Activated gamma-delta T cell (primary cell): ENCODE results near the gene ANKRD11.
"Not testable (repeated sequence)": the region's sequence is repeated elsewhere in the genome, so short reads cannot be mapped to it uniquely, and the experiment has no call there.

ENCODE experiments used
- DNase-seq: peaks from one replicate; lab custom pipeline; 2025; lab: John Stamatoyannopoulos, UW

Gene ANKRD11

DNA sequence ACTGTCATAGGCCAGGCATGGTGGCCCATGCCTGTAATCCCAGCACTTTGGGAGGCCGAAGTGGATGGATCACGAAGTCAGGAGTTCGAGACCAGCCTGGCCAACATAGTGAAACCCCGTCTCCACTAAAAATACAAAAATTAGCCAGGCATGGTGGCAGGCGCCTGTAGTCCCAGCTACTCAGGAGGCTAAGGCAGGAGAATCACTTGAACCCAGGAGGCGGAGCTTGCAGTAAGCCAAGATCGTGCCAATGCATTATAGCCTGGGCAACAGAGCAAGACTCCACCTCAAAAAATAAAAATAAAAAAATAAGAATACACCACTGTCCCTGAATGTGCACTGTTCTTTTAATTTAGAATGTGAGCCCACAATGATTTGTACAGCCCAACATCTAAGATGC lies 61.8 kb downstream of the ANKRD11 start:
- not testable (repeated sequence) for DNase-seq

DNA sequence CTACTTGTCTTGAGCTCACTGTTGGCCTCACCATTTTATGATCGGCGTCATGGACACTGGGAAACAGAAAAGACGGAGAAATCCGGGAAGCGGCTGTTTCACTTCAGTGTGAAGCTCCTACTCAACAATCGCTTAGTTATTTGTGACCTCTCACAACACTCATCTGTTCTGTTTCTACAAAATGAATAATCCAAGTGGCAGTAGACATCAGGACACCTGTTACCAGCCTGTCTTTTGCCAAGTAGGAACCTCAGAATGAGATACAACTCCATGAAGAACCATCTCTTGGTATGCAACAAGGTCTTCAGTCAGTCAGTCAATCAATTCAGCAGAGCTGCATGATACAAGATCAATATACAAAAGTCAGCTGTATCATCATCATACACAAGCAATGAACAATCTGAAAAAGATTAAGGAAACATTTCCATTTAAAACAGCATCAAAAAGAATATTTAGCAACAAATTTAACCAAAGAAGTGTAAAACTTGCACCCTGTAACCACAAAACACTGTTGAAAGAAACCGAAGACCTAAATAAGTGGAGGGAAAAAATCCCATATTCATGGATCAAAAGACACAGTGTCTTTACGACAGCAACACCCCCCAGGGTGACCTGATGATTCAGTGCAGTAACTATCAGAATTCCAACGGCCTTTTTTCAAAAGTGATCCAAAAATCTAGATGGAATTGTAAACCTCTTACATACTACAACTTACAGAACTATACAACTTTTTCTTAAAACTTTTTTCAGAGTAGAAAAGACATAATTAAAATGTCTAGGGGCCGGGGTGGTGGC lies 63.4 kb downstream of the ANKRD11 start:
- DNase-seq, result no peak

DNA sequence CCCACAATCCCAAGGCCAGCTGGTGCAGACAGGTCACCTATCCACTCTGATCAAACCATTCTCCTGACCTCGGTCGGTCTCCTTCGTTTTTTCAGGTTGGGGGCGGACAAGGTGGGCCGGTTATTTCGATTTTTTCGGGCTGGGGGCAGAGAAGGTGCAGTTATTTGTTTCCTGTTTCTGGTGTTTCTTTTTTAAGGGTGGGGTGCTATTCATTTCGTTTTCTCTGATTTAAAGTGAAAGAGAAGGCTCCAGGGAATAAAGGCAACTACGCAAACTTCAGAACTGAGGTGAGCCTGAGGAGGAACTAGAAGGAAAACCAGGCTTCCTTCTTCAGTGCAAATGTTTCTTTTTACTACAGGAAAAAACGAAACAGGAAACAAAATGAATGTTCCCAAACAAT lies 64.8 kb downstream of the ANKRD11 start:
- DNase-seq, result no peak

DNA sequence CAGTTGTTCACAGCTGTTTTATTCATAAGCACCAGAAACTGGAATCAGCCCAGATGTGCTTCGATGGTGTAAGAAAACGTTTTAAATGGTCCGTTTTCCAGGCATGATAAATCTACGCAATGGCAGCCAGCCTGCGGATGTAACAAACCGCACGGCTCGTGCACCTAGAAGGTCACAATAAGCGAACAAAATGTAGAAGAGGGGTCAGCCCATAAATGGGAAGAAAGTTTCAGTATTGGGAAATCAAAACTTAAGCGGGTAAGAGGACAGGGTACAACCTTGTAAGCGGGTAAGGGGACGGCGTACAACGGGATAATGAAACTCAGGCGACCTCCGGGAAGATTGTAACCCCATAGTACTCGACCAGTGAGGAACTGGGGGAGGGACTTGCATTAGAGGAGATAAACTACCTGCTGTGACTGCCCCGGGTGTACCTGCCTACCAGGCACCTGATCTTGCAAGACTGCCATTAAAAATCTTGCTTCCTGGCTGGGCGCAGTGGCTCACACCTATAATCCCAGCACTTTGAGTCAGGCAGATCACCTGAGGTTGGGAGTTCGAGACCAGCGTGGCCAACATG lies 66.6 kb downstream of the ANKRD11 start:
- no peak for DNase-seq

DNA sequence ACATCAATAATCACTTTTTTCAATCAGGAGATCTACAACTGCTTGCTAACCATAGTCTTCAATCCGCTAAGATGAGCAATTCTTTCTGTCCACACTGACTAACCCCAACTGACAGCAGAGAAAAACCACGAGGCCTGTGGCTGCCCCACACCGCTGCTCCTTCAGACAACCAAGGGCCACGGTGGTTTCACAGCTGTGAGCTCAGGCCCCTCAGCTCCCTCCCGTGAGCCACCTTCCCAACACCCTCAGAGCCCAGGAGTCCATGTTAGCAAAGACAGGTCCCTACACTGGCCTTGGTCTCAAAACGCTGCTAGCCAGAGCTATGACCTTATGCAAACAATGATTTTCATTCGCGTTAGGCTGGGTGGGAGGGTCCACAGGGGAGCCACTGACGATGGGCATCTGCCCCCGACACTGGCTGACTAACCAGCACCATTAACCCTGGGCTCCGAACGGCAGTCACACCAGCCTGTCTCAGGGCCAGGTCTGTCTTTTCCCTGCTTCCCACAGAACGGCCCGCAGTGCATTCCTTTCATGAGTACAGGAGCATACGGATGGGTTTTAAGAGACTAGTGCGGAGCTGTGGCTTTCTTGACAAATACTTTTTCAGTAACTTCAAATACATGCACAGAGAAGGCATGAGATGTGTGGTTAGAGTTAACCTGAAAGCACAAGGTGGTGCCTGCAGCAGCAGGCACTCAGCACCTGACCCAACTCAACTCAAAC lies 67.3 kb downstream of the ANKRD11 start:
- peak; percentile 43 for DNase-seq

DNA sequence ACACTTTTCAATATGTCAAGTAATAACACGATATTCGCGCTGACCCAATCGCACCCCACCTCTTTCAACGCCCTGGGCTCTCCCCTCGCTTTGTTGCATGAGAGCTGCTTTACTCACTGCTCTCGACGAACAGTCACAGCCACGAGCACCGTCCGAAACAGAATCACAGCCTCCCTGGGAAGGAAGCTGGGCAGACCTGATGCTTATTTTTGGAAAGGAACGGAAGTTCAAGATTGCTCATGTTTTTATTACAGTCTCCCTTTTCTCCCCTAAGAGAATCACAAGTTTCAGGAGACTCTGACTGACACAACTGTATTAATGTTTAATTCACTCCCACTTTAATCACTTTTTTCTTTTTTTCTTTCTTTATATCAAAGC lies 67.8 kb downstream of the ANKRD11 start:
- no peak for DNase-seq

DNA sequence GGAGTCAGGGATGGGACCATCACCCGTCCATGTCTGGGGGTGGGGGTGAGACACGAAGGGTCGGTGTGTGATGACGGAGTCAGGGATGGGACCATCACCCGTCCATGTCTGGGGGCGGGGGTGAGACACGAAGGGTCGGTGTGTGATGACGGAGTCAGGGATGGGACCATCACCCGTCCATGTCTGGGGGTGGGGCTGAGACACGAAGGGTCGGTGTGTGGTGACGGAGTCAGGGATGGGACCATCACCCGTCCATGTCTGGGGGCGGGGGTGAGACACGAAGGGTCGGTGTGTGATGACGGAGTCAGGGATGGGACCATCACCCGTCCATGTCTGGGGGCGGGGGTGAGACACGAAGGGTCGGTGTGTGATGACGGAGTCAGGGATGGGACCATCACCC lies 69.1 kb downstream of the ANKRD11 start:
- DNase-seq, result not testable (repeated sequence)

DNA sequence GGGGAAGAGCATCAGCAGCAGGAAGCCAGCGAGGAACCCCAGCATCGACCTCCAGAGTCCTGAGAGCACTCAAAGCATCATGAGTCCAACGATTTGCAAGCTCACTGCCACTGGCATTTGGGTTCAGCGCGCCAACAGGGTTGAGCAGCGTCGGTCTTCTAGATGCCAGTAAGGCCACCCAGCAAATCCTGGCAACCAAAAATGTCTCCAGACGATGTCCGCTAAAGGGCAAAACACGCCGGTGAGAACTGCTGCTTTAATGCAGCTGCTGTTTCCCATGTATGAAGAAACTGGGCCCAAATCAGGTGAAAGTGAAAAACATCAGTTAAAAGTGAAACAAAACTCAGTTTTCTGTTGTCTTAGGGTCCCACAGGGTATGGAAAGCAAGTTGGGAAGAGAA lies 70.2 kb downstream of the ANKRD11 start:
- no peak for DNase-seq

DNA sequence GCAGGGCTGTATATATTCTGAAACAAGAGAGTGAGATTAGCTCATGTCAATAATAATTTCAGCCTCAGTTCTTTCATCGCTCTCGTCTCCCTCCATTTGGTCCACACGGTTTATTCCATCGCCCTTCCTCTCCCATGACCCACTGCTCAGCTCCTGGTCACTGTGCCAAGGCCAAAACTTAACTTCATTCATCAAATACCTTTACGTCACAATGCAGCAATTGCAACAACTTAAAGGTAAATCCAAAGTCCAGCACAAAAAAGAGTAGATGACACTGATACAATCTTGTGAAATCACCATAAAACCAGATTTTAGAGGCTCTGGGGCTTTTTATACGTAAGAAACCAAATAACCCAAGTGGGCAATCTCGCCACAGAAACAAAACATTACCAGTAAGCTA lies 72.0 kb downstream of the ANKRD11 start:
- no peak for DNase-seq

DNA sequence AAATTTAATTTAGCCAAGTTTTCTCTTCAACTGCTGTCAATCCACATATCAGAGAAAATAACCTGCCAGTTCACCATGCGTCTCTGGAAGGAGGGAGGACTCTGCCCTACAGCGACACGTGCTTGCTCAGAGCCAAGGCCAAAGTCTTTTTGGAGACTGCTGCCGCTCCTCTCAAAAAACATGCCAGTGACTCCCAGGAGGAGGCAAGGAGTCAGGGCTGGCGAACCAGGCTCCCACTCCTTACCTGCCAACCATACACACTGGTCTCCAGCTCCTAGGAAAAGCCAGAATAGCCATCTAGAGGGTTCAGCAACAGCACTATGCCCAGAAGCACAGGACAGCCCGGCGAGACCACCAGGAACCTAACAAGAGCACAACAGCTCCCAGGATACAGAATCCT lies 73.0 kb downstream of the ANKRD11 start:
- no peak for DNase-seq

DNA sequence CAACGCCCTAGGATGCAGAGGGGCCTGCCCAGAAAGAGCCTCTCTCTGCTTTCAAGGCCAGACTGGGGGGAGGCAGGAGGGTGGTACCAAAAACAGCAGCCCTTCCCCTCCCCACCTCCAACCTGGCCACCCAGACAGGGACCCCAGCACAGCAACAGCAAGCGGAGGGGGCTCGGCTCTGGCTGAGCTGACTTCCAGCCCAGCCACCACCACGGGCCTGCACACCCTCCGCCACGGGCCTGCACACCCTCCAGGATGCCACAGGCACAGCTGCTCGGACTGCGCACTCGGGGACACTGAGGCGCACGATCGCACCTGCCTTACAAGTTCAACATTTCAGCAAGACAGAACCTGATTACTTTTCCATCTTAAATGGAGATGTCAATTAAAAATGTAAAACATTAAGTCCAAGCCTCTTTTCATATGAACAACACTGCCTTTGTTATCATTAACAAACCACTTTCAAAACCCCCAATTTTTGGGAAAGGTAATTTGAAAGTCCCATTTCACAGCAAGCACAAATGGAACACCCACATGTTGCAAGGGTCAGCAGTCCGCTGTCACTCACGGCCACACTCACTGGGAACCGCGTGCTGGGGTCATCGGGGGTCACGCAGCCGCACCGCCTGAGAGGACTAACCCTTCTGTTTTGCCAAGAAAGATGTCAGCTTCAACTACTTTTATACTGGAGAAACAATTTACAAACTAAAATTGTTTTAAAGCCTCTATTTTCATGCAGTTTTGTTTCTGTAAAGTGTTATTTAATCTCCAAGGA lies 76.4 kb downstream of the ANKRD11 start:
- no peak for DNase-seq

DNA sequence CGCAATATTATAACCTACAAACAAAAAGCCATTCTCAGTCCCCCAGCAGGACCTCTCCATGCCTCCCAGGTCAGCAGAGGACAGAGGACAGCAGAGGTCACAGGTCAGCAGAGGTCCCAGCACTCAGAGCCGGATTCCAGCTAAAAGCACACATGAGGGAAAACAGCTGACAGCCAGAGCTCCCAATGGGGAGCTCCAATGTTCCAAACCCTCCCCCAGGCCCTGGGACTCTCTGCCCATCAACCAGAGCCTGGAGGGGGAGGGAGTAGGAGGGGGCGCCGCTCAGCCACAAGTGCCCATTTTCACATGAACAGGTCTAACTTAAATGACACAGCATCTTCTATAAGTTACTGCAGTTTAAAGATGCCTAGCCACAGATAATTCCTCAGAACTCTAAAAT lies 77.5 kb downstream of the ANKRD11 start:
- DNase-seq, result no peak

DNA sequence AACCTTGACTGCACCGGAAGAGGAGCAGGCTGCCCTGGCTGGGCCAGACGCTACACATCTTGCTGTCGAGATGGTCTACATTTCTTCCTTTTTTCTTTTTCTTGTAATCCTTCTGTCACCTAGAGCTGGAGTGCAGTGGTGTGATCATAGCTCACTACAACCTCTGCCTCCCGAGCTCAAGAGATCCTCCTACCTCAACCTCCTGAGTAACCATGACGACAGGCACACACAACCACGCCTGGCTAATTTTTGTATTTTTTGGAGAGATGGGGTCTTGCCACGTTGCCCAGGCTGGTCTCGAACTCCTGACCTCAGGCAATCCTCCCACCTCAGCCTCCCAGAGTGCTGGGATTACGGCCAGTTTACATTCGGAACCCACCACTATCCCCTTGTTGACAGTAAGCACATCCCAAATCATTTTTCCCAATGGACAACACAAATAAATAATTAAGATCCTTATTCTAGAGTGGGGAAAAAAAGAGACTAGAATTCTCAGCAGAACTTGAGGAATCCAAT lies 79.0 kb downstream of the ANKRD11 start:
- no peak for DNase-seq

DNA sequence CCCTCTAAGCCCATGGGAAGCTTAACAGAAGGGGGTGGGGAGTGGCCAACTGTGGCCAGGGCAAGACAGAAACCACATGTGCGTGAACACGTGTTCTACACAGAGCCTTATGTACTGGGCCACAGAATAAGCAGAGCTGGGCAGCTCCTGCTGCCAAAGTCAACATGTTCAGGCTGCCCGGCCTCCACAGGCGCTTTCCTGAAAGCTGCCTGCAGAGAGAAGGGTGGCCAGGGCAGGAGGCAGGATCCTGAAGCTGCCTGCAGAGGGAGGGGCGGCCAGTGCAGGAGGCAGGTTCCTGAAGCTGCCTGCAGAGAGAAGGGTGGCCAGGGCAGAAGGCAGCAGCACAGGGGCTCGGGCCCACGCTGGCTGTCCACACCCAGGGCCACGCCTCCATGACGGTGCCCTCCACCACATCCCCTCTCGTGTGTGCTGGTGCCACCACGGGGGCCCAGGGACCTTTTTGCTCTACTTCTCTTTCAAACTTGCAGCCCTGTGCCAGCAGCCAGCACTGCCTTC lies 79.5 kb downstream of the ANKRD11 start:
- DNase-seq, result no peak

DNA sequence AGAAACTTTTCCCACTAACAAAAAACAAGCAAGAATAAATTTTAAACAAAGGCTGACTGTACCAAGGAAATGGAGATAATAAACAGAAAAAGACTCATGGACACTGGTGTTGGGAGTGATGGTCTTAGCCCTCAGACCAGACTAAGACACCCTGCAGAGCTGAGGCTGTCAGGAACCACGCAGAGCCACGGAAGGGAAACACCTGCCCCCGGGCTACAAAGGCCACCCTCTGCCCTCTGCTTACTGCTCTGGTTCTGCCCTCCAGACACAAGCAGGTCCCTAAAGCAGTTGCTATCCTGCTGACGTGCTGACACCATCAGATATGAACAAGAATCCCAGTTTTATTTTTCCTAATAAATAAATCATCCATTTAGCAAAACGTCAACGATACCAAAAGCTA lies 80.0 kb downstream of the ANKRD11 start:
- no peak for DNase-seq

DNA sequence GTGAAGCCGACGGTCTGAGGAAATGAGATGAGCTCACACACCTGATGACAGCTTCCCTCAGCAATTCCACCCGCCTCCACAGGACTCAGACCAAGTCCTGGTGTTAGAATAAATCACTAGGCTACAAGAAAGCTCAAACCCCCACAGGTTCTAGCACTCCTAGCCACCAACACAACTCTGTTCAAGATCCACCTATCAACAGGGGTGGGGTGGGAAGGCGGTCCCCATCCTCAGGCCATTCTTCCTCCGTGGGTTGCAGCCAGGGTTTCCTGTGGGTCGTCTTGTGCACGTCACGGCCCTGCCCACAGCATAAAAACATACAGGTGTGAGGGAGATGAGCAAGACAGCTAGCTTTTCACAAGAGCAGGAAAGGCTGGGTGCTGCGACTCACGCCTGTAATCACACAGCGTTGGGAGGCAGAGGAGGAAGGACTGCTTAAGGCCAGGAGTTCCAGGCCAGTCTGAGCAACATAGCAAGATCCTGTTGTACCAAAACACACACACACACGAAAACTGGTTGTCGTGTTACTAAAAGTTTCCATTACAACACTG lies 81.1 kb downstream of the ANKRD11 start:
- DNase-seq, result peak; percentile 44

DNA sequence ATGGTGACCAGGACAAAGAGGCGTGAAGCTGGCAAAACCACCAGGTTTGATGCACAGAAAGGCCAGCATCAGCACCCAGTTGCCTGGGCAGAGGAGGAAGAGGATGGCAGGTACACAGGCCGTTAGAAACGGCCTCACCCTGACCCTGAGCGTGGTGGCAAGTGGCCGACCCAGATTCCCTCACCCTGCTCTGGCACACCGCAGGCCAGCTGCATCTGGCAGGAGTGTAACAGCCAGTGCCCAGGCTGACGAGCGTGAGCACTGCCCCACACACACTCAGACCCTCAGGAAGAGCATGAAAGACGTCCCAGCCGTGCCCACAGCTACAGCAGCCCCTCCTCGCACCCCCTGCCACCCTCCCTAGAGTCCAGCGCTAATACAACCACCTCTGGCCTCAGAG lies 82.0 kb downstream of the ANKRD11 start:
- DNase-seq, result no peak

DNA sequence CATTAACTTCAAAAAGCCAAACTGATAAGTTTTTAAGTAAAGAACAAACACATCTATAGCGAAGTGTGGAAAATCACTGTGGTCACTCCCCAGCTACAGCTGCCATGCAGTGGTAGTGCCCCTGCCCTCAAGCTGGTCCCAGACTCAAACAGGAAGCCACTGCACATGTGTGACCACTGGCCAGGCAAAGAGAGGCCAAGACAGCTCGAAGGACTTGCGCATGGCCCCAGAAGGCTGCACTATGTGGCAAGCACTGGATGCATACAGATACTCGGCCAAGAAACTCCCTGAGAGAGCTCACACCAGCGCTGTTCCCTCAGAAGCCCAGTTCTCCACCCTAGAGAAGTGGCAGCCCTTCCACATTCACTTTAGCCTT lies 82.4 kb downstream of the ANKRD11 start:
- DNase-seq, result no peak

DNA sequence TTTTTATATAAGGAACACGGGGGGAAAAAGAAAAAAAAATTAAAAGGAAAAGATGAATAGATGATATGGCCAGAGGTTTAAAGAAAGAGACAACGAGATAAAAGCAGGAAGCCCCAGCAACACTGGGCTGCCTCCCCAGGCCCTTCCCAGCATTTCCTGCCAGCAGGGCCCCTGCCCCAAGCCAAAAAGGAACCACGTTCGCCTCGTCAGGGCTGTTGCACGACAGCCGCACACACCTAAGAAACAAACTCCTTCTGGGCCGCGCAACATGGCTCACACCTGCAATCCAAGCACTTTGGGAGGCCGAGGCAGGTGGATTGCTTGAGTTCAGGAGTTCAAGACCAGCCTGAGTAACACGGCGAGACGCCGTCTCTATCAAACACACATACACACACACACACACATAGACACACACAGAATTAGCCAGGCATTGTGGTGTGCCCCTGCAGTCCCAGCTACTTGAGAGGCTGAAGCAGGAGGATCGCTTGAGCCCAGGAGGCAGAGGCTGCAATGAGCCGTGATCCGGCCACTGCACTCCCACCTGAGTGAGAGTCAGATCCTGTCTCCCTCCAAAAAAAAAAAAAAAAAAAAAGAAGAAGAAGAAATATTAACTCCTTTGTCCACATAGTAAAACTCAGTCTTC lies 83.0 kb downstream of the ANKRD11 start:
- no peak for DNase-seq

DNA sequence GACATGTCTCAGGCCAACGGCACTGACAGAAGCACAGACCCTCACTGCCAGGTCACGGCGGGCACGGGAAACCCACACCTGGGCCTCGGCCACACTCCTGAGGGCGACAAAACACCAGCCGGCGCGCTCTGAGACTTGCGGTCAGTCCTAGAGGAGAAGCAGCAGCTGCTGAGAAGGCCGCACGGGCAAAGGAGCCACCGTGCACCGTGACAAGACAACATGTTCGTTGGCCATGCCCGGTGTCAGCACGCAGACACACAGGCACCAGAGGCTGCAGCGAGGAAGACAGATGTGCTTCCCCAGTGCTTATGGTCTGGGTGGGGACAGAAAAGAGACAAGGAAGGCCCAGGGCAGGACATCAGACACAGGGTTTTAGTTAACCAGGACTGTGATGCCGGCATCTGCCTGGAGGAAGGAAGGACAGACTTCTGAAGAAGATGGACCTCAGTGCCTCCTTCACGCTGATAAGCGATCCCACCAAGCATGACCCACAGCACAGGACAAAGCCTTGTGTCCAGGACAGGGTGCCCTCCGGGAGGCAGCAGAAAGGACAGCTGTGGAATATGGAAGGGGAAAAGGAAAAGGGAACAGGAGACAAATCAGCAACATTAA lies 84.0 kb downstream of the ANKRD11 start:
- no peak for DNase-seq

DNA sequence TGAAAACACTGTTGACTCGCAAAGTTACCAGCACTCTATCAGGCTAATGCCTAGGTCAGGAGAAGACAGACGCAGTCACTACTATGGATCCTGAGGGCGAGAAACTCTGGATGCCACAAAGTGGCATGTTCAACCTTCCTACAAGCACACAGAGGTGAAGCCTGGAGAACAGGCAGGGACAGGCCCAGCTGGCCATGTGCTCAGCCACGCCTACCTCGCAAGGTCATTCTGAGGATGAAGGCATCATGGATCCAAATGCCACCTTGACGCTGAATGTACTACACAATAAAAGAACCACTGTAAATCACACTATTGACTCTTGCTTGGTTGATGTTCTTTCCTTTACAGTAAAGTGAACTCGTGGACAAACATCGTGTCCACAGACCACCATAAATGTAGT lies 85.8 kb downstream of the ANKRD11 start:
- DNase-seq, result no peak
